ENCODE results near the gene KCNH1.

The KCNH1 gene

GRCh38 chr1:210944252-210944651, 189.7 kb downstream of the KCNH1 start:
- H3K9me3 ChIP-seq (ENCODE audit: control insufficient read depth, low read length) = no peaks in the 10 kb centered on the region
- no peak overlapping the region for H3K9ac ChIP-seq (ENCODE audit: low read length)
- no peaks in the 10 kb centered on the region for H3K4me1 ChIP-seq (ENCODE audit: control insufficient read depth, insufficient read depth, low read length)
- H3K36me3 ChIP-seq (ENCODE audit: control insufficient read depth, insufficient read depth, low read length, severe bottlenecking) = no peaks in the 10 kb centered on the region
- DNase-seq (ENCODE audit: low read depth) = no peak
- no peaks in the 10 kb centered on the region for H3K27me3 ChIP-seq (replicated peaks; ENCODE audit: control insufficient read depth, insufficient read depth, low read length)
- H3K4me3 ChIP-seq (ENCODE audit: low read length) = no peak overlapping the region

GRCh38 chr1:210942513-210942912, 191.4 kb downstream of the KCNH1 start:
- H3K9ac ChIP-seq (ENCODE audit: low read length) = no peak overlapping the region
- no peak overlapping the region for H3K4me3 ChIP-seq (ENCODE audit: low read length)
- H3K36me3 ChIP-seq (ENCODE audit: control insufficient read depth, insufficient read depth, low read length, severe bottlenecking) = no peaks in the 10 kb centered on the region
- no peaks in the 10 kb centered on the region for H3K4me1 ChIP-seq (ENCODE audit: control insufficient read depth, insufficient read depth, low read length)
- DNase-seq (ENCODE audit: low read depth) = no peak
- H3K27me3 ChIP-seq (replicated peaks; ENCODE audit: control insufficient read depth, insufficient read depth, low read length) = no peaks in the 10 kb centered on the region
- no peaks in the 10 kb centered on the region for H3K9me3 ChIP-seq (ENCODE audit: control insufficient read depth, low read length)

- Histone ChIP-seq H3K9me3 (ENCODE audit: control insufficient read depth, low read length) (no peaks in the 10 kb centered on the region), H3K4me1 (ENCODE audit: control insufficient read depth, insufficient read depth, low read length) (no peaks in the 10 kb centered on the region), H3K27me3 (replicated peaks; ENCODE audit: control insufficient read depth, insufficient read depth, low read length) (no peaks in the 10 kb centered on the region), H3K36me3 (ENCODE audit: control insufficient read depth, insufficient read depth, low read length, severe bottlenecking) (no peaks in the 10 kb centered on the region), H3K4me3 (ENCODE audit: low read length) (no peak overlapping the region), H3K9ac (ENCODE audit: low read length) (no peak overlapping the region)
- DNase-seq (ENCODE audit: low read depth) = no peak
These were observed 193.8 kb downstream of the KCNH1 start for GRCh38 chr1:210940081-210940617.

- Histone ChIP-seq H3K36me3 (ENCODE audit: control insufficient read depth, insufficient read depth, low read length, severe bottlenecking) (no peaks in the 10 kb centered on the region), H3K4me1 (ENCODE audit: control insufficient read depth, insufficient read depth, low read length) (no peaks in the 10 kb centered on the region), H3K4me3 (ENCODE audit: low read length) (no peak overlapping the region), H3K9me3 (ENCODE audit: control insufficient read depth, low read length) (no peaks in the 10 kb centered on the region), H3K27me3 (replicated peaks; ENCODE audit: control insufficient read depth, insufficient read depth, low read length) (no peaks in the 10 kb centered on the region), H3K9ac (ENCODE audit: low read length) (no peak overlapping the region)
- DNase-seq (ENCODE audit: low read depth) = no peak
These were observed 195.5 kb downstream of the KCNH1 start for GRCh38 chr1:210938416-210938925.

GRCh38 chr1:210937846-210938245, 196.1 kb downstream of the KCNH1 start:
- Histone ChIP-seq H3K9me3 (ENCODE audit: control insufficient read depth, low read length) (no peaks in the 10 kb centered on the region), H3K36me3 (ENCODE audit: control insufficient read depth, insufficient read depth, low read length, severe bottlenecking) (no peaks in the 10 kb centered on the region), H3K27me3 (replicated peaks; ENCODE audit: control insufficient read depth, insufficient read depth, low read length) (no peaks in the 10 kb centered on the region), H3K4me3 (ENCODE audit: low read length) (no peak overlapping the region), H3K9ac (ENCODE audit: low read length) (no peak overlapping the region), H3K4me1 (ENCODE audit: control insufficient read depth, insufficient read depth, low read length) (no peaks in the 10 kb centered on the region)
- DNase-seq (ENCODE audit: low read depth) = no peak

GRCh38 chr1:210935905-210936304, 198.0 kb downstream of the KCNH1 start:
- Histone ChIP-seq H3K36me3 (ENCODE audit: control insufficient read depth, insufficient read depth, low read length, severe bottlenecking) (no peaks in the 10 kb centered on the region), H3K9ac (ENCODE audit: low read length) (no peak overlapping the region), H3K4me1 (ENCODE audit: control insufficient read depth, insufficient read depth, low read length) (no peaks in the 10 kb centered on the region), H3K27me3 (replicated peaks; ENCODE audit: control insufficient read depth, insufficient read depth, low read length) (no peaks in the 10 kb centered on the region), H3K4me3 (ENCODE audit: low read length) (no peak overlapping the region), H3K9me3 (ENCODE audit: control insufficient read depth, low read length) (no peaks in the 10 kb centered on the region)
- DNase-seq (ENCODE audit: low read depth) = no peak

- no peaks in the 10 kb centered on the region for H3K9me3 ChIP-seq (ENCODE audit: control insufficient read depth, low read length)
- H3K4me1 ChIP-seq (ENCODE audit: control insufficient read depth, insufficient read depth, low read length) = no peaks in the 10 kb centered on the region
- H3K36me3 ChIP-seq (ENCODE audit: control insufficient read depth, insufficient read depth, low read length, severe bottlenecking) = no peaks in the 10 kb centered on the region
- no peak overlapping the region for H3K4me3 ChIP-seq (ENCODE audit: low read length)
- H3K27me3 ChIP-seq (replicated peaks; ENCODE audit: control insufficient read depth, insufficient read depth, low read length) = no peaks in the 10 kb centered on the region
- no peak for DNase-seq (ENCODE audit: low read depth)
- no peak overlapping the region for H3K9ac ChIP-seq (ENCODE audit: low read length)
These were observed 201.8 kb downstream of the KCNH1 start for GRCh38 chr1:210932104-210932503.

GRCh38 chr1:210922666-210923065, 211.3 kb downstream of the KCNH1 start:
- no peaks in the 10 kb centered on the region for H3K27me3 ChIP-seq (replicated peaks; ENCODE audit: control insufficient read depth, insufficient read depth, low read length)
- H3K4me1 ChIP-seq (ENCODE audit: control insufficient read depth, insufficient read depth, low read length) = no peaks in the 10 kb centered on the region
- H3K9ac ChIP-seq (ENCODE audit: low read length) = no peak overlapping the region
- DNase-seq (ENCODE audit: low read depth) = no peak
- H3K9me3 ChIP-seq (ENCODE audit: control insufficient read depth, low read length) = peaks cover 8% of the 10 kb centered on the region
- H3K4me3 ChIP-seq (ENCODE audit: low read length) = no peak overlapping the region
- H3K36me3 ChIP-seq (ENCODE audit: control insufficient read depth, insufficient read depth, low read length, severe bottlenecking) = no peaks in the 10 kb centered on the region

- Histone ChIP-seq H3K27me3 (replicated peaks; ENCODE audit: control insufficient read depth, insufficient read depth, low read length) (no peaks in the 10 kb centered on the region), H3K4me1 (ENCODE audit: control insufficient read depth, insufficient read depth, low read length) (no peaks in the 10 kb centered on the region), H3K9ac (ENCODE audit: low read length) (no peak overlapping the region), H3K4me3 (ENCODE audit: low read length) (no peak overlapping the region), H3K36me3 (ENCODE audit: control insufficient read depth, insufficient read depth, low read length, severe bottlenecking) (no peaks in the 10 kb centered on the region), H3K9me3 (ENCODE audit: control insufficient read depth, low read length) (peaks cover 5% of the 10 kb centered on the region)
- DNase-seq (ENCODE audit: low read depth) = no peak
These were observed 212.9 kb downstream of the KCNH1 start for GRCh38 chr1:210920716-210921694.

- Histone ChIP-seq H3K4me1 (ENCODE audit: control insufficient read depth, insufficient read depth, low read length) (no peaks in the 10 kb centered on the region), H3K9ac (ENCODE audit: low read length) (no peak overlapping the region), H3K9me3 (ENCODE audit: control insufficient read depth, low read length) (peaks cover 5% of the 10 kb centered on the region), H3K4me3 (ENCODE audit: low read length) (no peak overlapping the region), H3K36me3 (ENCODE audit: control insufficient read depth, insufficient read depth, low read length, severe bottlenecking) (no peaks in the 10 kb centered on the region), H3K27me3 (replicated peaks; ENCODE audit: control insufficient read depth, insufficient read depth, low read length) (no peaks in the 10 kb centered on the region)
- peak; percentile 9 for DNase-seq (ENCODE audit: low read depth)
These were observed 213.7 kb downstream of the KCNH1 start for GRCh38 chr1:210920258-210920657.

- H3K4me1 ChIP-seq (ENCODE audit: control insufficient read depth, insufficient read depth, low read length) = no peaks in the 10 kb centered on the region
- no peaks in the 10 kb centered on the region for H3K9me3 ChIP-seq (ENCODE audit: control insufficient read depth, low read length)
- H3K27me3 ChIP-seq (replicated peaks; ENCODE audit: control insufficient read depth, insufficient read depth, low read length) = no peaks in the 10 kb centered on the region
- H3K4me3 ChIP-seq (ENCODE audit: low read length) = no peak overlapping the region
- H3K9ac ChIP-seq (ENCODE audit: low read length) = no peak overlapping the region
- no peak for DNase-seq (ENCODE audit: low read depth)
- no peaks in the 10 kb centered on the region for H3K36me3 ChIP-seq (ENCODE audit: control insufficient read depth, insufficient read depth, low read length, severe bottlenecking)
These were observed 215.1 kb downstream of the KCNH1 start for GRCh38 chr1:210918893-210919292.

All from adipocyte (in vitro differentiated cells).